ENCODE results near the gene RNASE1.
"Not testable (repeated sequence)": the region's sequence is repeated elsewhere in the genome, so short reads cannot be mapped to it uniquely, and the experiment has no call there.

The RNASE1 gene

GRCh38 chr14:20775901-20776300 is 26.7 kb downstream of the RNASE1 start:
- Histone ChIP-seq H2AFZ (ENCODE audit: low read depth, low read length) (no peak overlapping the region), H3K4me3 (ENCODE audit: low read length) (no peak overlapping the region), H3K27me3 (ENCODE audit: insufficient read depth, low read length) (no peaks in the 10 kb centered on the region)

DNA sequence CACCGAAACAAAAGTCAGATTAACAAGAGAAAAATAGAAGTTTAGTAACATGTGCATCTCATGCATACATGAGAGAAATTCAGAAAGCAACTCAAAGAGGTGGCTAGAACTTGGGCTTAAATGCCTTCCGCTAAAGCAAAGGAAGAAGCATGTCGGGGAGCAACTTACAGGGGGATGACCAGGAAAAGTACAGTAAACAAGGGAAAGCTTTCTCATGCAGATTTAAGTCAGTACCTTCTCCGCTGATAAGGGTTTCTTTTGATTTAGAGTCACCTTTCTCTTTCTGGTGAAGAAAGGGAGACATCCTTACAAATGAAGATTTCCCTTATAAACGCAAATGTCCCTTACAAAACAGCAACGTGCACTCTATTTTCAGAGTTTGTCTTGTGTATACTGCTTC is 27.6 kb downstream of the RNASE1 start:
- Histone ChIP-seq H3K36me3 (ENCODE audit: insufficient read depth, low read length) (no peaks in the 10 kb centered on the region), H3K9me3 (ENCODE audit: low read length) (no peaks in the 10 kb centered on the region), H3K4me3 (ENCODE audit: low read length) (no peak overlapping the region), H3K27me3 (ENCODE audit: insufficient read depth, low read length) (no peaks in the 10 kb centered on the region), H3K4me1 (ENCODE audit: insufficient read depth, low read length) (no peaks in the 10 kb centered on the region), H2AFZ (ENCODE audit: low read depth, low read length) (no peak overlapping the region)

More at GRCh38 chr14:20775901-20776300, 26.7 kb downstream of the RNASE1 start:
- H3K9me3 ChIP-seq (ENCODE audit: low read length) = no peaks in the 10 kb centered on the region
- H3K36me3 ChIP-seq (ENCODE audit: insufficient read depth, low read length) = no peaks in the 10 kb centered on the region
- no peaks in the 10 kb centered on the region for H3K4me1 ChIP-seq (ENCODE audit: insufficient read depth, low read length)

DNA sequence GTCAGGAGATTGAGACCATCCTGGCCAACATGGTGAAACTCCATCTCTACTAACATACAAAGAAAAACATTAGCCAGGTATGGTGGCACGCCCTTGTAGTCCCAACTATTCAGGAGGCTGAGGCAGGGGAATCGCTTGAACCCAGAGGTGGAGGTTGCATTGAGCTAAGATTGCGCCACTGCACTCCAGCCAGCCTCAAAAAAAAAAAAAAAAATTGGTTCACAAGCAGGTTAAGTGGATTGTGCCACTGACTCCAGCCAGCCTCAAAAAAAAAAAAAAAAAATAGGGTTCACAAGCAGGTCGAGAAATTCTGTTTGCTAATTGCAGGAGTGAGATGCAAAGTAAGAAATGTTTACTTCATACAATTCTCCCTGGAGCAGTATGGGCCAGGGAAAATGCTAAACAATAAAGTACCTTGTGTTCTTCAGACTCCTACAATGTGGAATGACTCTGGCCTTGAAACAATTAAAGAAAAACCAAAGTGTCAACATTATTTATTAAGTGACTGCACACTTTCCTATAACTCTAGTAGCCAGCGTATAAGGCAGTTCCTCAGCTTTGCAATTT is 28.3 kb downstream of the RNASE1 start:
- Histone ChIP-seq H2AFZ (ENCODE audit: low read depth, low read length) (no peak overlapping the region), H3K27me3 (ENCODE audit: insufficient read depth, low read length) (no peaks in the 10 kb centered on the region), H3K4me1 (ENCODE audit: insufficient read depth, low read length) (no peaks in the 10 kb centered on the region), H3K4me3 (ENCODE audit: low read length) (no peak overlapping the region), H3K9me3 (ENCODE audit: low read length) (no peaks in the 10 kb centered on the region), H3K36me3 (ENCODE audit: insufficient read depth, low read length) (no peaks in the 10 kb centered on the region)

- no peaks in the 10 kb centered on the region for H3K4me1 ChIP-seq (ENCODE audit: insufficient read depth, low read length)
- no peak overlapping the region for H2AFZ ChIP-seq (ENCODE audit: low read depth, low read length)
- H3K9me3 ChIP-seq (ENCODE audit: low read length) = no peaks in the 10 kb centered on the region
- H3K27me3 ChIP-seq (ENCODE audit: insufficient read depth, low read length) = no peaks in the 10 kb centered on the region
- no peaks in the 10 kb centered on the region for H3K36me3 ChIP-seq (ENCODE audit: insufficient read depth, low read length)
- H3K4me3 ChIP-seq (ENCODE audit: low read length) = no peak overlapping the region
Observed at GRCh38 chr14:20772650-20773049, 30.0 kb downstream of the RNASE1 start.

DNA sequence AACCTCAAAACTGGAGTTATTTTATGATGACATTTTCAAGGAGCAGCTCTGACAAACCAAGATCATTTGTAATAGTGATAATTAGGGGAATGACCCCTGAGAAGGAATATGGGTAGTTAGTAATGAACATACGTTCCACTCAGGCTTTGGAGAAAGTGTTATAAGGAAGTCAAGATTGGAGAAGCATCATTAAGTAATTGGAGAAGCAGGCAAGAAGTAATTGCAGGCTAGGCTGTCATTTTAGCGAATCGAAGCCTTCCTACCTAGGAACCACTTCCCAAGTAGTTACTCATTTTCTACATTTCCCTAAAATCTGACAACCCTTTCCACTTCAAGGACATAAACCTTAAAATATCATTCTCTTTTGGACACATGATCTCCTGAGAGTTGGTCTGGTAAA is 33.2 kb downstream of the RNASE1 start:
- Histone ChIP-seq H3K4me3 (ENCODE audit: low read length) (no peak overlapping the region), H2AFZ (ENCODE audit: low read depth, low read length) (no peak overlapping the region), H3K4me1 (ENCODE audit: insufficient read depth, low read length) (no peaks in the 10 kb centered on the region), H3K9me3 (ENCODE audit: low read length) (peaks cover 2% of the 10 kb centered on the region), H3K27me3 (ENCODE audit: insufficient read depth, low read length) (no peaks in the 10 kb centered on the region), H3K36me3 (ENCODE audit: insufficient read depth, low read length) (no peaks in the 10 kb centered on the region)

- H3K4me1 ChIP-seq (ENCODE audit: insufficient read depth, low read length) = no peaks in the 10 kb centered on the region
- no peak overlapping the region for H3K4me3 ChIP-seq (ENCODE audit: low read length)
- H3K27me3 ChIP-seq (ENCODE audit: insufficient read depth, low read length) = no peaks in the 10 kb centered on the region
- no peaks in the 10 kb centered on the region for H3K36me3 ChIP-seq (ENCODE audit: insufficient read depth, low read length)
- no peak overlapping the region for H2AFZ ChIP-seq (ENCODE audit: low read depth, low read length)
- peaks cover 2% of the 10 kb centered on the region for H3K9me3 ChIP-seq (ENCODE audit: low read length)
Observed at GRCh38 chr14:20768593-20768892, 34.1 kb downstream of the RNASE1 start.

- Histone ChIP-seq H2AFZ (ENCODE audit: low read depth, low read length) (no peak overlapping the region), H3K4me1 (ENCODE audit: insufficient read depth, low read length) (no peaks in the 10 kb centered on the region), H3K36me3 (ENCODE audit: insufficient read depth, low read length) (no peaks in the 10 kb centered on the region), H3K27me3 (ENCODE audit: insufficient read depth, low read length) (no peaks in the 10 kb centered on the region), H3K4me3 (ENCODE audit: low read length) (no peak overlapping the region), H3K9me3 (ENCODE audit: low read length) (peaks cover 2% of the 10 kb centered on the region)
Observed at GRCh38 chr14:20760950-20761349, 41.7 kb downstream of the RNASE1 start.

DNA sequence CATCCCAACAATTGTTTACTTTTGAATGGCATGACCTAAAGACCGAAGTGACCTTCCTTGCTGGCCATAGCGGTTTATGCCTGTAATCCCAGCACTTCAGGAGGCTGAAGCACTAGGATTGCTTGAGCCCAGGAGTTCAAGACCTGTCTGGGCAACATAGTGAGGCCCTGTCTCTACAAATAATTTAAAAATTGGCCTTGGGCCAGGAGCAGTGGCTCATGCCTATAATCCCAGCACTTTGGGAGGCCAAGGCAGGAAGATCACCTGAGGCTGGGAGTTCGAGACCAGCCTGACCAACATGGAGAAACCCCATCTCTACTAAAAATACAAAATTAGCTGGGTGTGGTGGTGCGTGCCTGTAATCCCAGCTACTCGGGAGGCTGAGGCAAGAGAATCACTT is 43.2 kb downstream of the RNASE1 start:
- H2AFZ ChIP-seq (ENCODE audit: low read depth, low read length); H3K4me3 ChIP-seq (ENCODE audit: low read length); H3K9me3 ChIP-seq (ENCODE audit: low read length); H3K4me1 ChIP-seq (ENCODE audit: insufficient read depth, low read length); H3K27me3 ChIP-seq (ENCODE audit: insufficient read depth, low read length); H3K36me3 ChIP-seq (ENCODE audit: insufficient read depth, low read length): not testable (repeated sequence)

- H3K4me3 ChIP-seq (ENCODE audit: low read length) = no peak overlapping the region
- H3K4me1 ChIP-seq (ENCODE audit: insufficient read depth, low read length) = no peaks in the 10 kb centered on the region
- no peaks in the 10 kb centered on the region for H3K27me3 ChIP-seq (ENCODE audit: insufficient read depth, low read length)
- no peaks in the 10 kb centered on the region for H3K9me3 ChIP-seq (ENCODE audit: low read length)
- no peaks in the 10 kb centered on the region for H3K36me3 ChIP-seq (ENCODE audit: insufficient read depth, low read length)
- H2AFZ ChIP-seq (ENCODE audit: low read depth, low read length) = no peak overlapping the region
Observed at GRCh38 chr14:20757965-20758364, 44.7 kb downstream of the RNASE1 start.

- Histone ChIP-seq H3K4me1 (ENCODE audit: insufficient read depth, low read length) (no peaks in the 10 kb centered on the region), H2AFZ (ENCODE audit: low read depth, low read length) (no peak overlapping the region), H3K9me3 (ENCODE audit: low read length) (peaks cover 7% of the 10 kb centered on the region), H3K4me3 (ENCODE audit: low read length) (no peak overlapping the region), H3K27me3 (ENCODE audit: insufficient read depth, low read length) (no peaks in the 10 kb centered on the region), H3K36me3 (ENCODE audit: insufficient read depth, low read length) (no peaks in the 10 kb centered on the region)
Observed at GRCh38 chr14:20755037-20755436, 47.6 kb downstream of the RNASE1 start.

DNA sequence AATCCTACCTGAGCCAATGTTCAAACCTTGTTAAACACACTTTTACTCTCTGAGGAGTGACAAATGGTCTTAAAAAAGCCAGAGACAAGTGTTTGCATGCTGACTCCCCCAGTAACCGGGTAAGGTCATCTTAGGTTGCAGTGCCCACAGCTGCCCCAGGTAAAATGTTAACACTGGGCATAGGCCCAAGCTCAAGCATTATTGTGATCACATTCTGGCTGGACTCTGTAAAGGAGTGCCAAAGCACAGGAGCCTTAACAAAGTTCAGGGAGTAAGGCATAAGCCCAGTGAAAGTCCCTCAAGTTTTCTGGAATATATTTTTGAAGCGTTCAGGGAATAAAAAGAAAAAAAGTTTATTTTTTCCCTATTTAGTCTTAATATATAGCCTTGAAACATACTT is 48.3 kb downstream of the RNASE1 start:
- no peak overlapping the region for H3K4me3 ChIP-seq (ENCODE audit: low read length)
- no peak overlapping the region for H2AFZ ChIP-seq (ENCODE audit: low read depth, low read length)
- H3K27me3 ChIP-seq (ENCODE audit: insufficient read depth, low read length) = no peaks in the 10 kb centered on the region
- H3K4me1 ChIP-seq (ENCODE audit: insufficient read depth, low read length) = no peaks in the 10 kb centered on the region
- no peaks in the 10 kb centered on the region for H3K36me3 ChIP-seq (ENCODE audit: insufficient read depth, low read length)
- H3K9me3 ChIP-seq (ENCODE audit: low read length) = peaks cover 7% of the 10 kb centered on the region

- Histone ChIP-seq H3K4me3 (ENCODE audit: low read length) (no peak overlapping the region), H3K4me1 (ENCODE audit: insufficient read depth, low read length) (no peaks in the 10 kb centered on the region), H3K27me3 (ENCODE audit: insufficient read depth, low read length) (no peaks in the 10 kb centered on the region), H3K36me3 (ENCODE audit: insufficient read depth, low read length) (no peaks in the 10 kb centered on the region), H2AFZ (ENCODE audit: low read depth, low read length) (no peak overlapping the region), H3K9me3 (ENCODE audit: low read length) (peaks cover 7% of the 10 kb centered on the region)
Observed at GRCh38 chr14:20751963-20752562, 50.6 kb downstream of the RNASE1 start.
